PC-3 (cell line): ENCODE data around the gene VDAC1. TPM values are rescaled to one million over a fixed set of nuclear protein-coding genes. Genes with fewer than 3 reads are reported as not detected.

Experiments used
- ATAC-seq: fragments of 200-7000 bp; cut with Tn5 transposase; 2 replicates; pipeline ENCODE4 v1.9.1; 2020; ENCODE audit warnings: mild to moderate bottlenecking, moderate library complexity
- BruUV-seq: library from RNA; stranded (reverse); fragments of 400-500 nt; replicated peaks from 2 replicates; lab custom pipeline; 2021; lab: Mats Ljungman, UMichigan
- CTCF ChIA-PET: fragments of 300-600 bp; sonication (Branson Sonifier 250); formaldehyde crosslinking; loops from one replicate; lab custom pipeline; 2022; ENCODE audit warnings: antibody characterized with exemption; lab: Charles Lee
- POLR2A ChIA-PET: fragments of 300-600 bp; sonication (Branson Sonifier 250); formaldehyde crosslinking; loops from one replicate; lab custom pipeline; 2022; ENCODE audit warnings: antibody characterized with exemption; ENCODE audit not compliant: unreplicated experiment; lab: Charles Lee
- DNase-seq: peaks from one replicate; pipeline ENCODE4 v3.0.0-alpha.2; 2015
- H2AFZ ChIP-seq: fragments of 300-600 bp; sonication (generic); 2 replicates; pipeline ENCODE4 v1.6.0; 2016; ENCODE audit warnings: antibody characterized with exemption, low read length
- H3F3A ChIP-seq: fragments of 300-600 bp; sonication (generic); one replicate; pipeline ENCODE4 v1.6.0; 2017; ENCODE audit warnings: antibody characterized with exemption, low read length, control low read depth, mild to moderate bottlenecking; ENCODE audit not compliant: unreplicated experiment
- H3K27ac ChIP-seq: fragments of 300-600 bp; sonication (generic); 2 replicates; pipeline ENCODE4 v1.5.1; 2016; ENCODE audit warnings: mild to moderate bottlenecking, low read length
- H3K27me3 ChIP-seq: fragments of 300-600 bp; sonication (generic); 2 replicates; pipeline ENCODE4 v1.6.1; 2016; ENCODE audit warnings: low read length, mixed read lengths
- H3K36me3 ChIP-seq: fragments of 300-600 bp; sonication (generic); 2 replicates; pipeline ENCODE4 v1.6.1; 2016; ENCODE audit warnings: low read depth, mixed run types, low read length, mixed read lengths
- H3K4me1 ChIP-seq: fragments of 300-600 bp; sonication (generic); 2 replicates; pipeline ENCODE4 v1.5.1; 2016; ENCODE audit warnings: low read length; ENCODE audit not compliant: insufficient read depth
- H3K4me2 ChIP-seq: fragments of 300-600 bp; sonication (generic); 2 replicates; pipeline ENCODE4 v1.6.0; 2016; ENCODE audit warnings: low read length
- H3K4me3 ChIP-seq: fragments of 300-600 bp; sonication (generic); 2 replicates; pipeline ENCODE4 v1.5.1; 2016; ENCODE audit warnings: mild to moderate bottlenecking, low read length, mixed read lengths
- H3K79me2 ChIP-seq: fragments of 300-600 bp; sonication (generic); 2 replicates; pipeline ENCODE4 v1.6.1; 2017; ENCODE audit warnings: low read length, mixed read lengths
- H3K9ac ChIP-seq: fragments of 300-600 bp; sonication (generic); 2 replicates; pipeline ENCODE4 v1.6.0; 2016; ENCODE audit warnings: mild to moderate bottlenecking, low read length
- H3K9me2 ChIP-seq: fragments of 300-600 bp; sonication (generic); replicated peaks from 2 replicates; pipeline ENCODE4 v1.6.1; 2016; ENCODE audit warnings: mixed run types, low read length, mixed read lengths
- H3K9me3 ChIP-seq: fragments of 300-600 bp; sonication (generic); 2 replicates; pipeline ENCODE4 v1.6.1; 2016; ENCODE audit warnings: low read length, mixed read lengths
- H4K20me1 ChIP-seq: fragments of 300-600 bp; sonication (generic); 2 replicates; pipeline ENCODE4 v1.6.1; 2016; ENCODE audit warnings: low read length, mixed read lengths
- EZH2 ChIP-seq: fragments of 300-600 bp; sonication (generic); IDR thresholded peaks from one replicate; pipeline ENCODE4 v1.6.1; 2017; ENCODE audit warnings: antibody characterized with exemption, mild to moderate bottlenecking, low read length; ENCODE audit not compliant: unreplicated experiment
- EZH2phosphoT487 ChIP-seq: fragments of 300-600 bp; sonication (generic); IDR thresholded peaks from 2 replicates; pipeline ENCODE4 v1.6.1; 2018; ENCODE audit warnings: mild to moderate bottlenecking, antibody characterized with exemption, low read length, borderline replicate concordance
- intact Hi-C: fragments of 100-400 bp; cut with micrococcal nuclease; formaldehyde crosslinking; loops from 2 replicates; pipeline ENCODE4 v1.9.0; 2023
- total RNA-seq: library from RNA; depleted of rRNA; stranded (reverse); fragments of >200 nt; gene quantifications from 2 replicates; pipeline ENCODE4 v1.2.3, GENCODE V29; 2014
- TF ChIP-seq, protein P1 (sequence below): fragments of 300-600 bp; sonication (generic); conservative IDR thresholded peaks from 2 replicates; pipeline ENCODE4 v1.5.1; 2017; ENCODE audit warnings: antibody characterized with exemption, low read depth, mild to moderate bottlenecking, low read length

Gene VDAC1
- total RNA-seq, 1 experiment from 2014 or later: 220 TPM

- Histone ChIP-seq H3K79me2 (no peaks in the 10 kb centered on the region), H3K27ac (no peak overlapping the region), H3K9ac (no peak overlapping the region), H3K36me3 (no peaks in the 10 kb centered on the region), H3K4me1 (peaks cover 4% of the 10 kb centered on the region; the same call in 1 of the 2 replicates), H3K9me3 (no peaks in the 10 kb centered on the region), H3K4me3 (no peak overlapping the region), H3K4me2 (no peak overlapping the region), H3K27me3 (no peaks in the 10 kb centered on the region), H3K9me2 (no peaks in the 10 kb centered on the region), H2AFZ (no peak overlapping the region), H4K20me1 (no peaks in the 10 kb centered on the region), H3F3A (no peaks in the 10 kb centered on the region)
- TF ChIP-seq EZH2: no peak
- no peak for ATAC-seq
- intact Hi-C loops: no loop called here
- no TSS peak for BruUV-seq
- no peak for DNase-seq
- POLR2A ChIA-PET: interaction anchor here (0.7 kb wide), 1 partner anchor 64 kb away, joined by 7 read pairs; no protein-coding TSS in a partner anchor
- CTCF ChIA-PET: no interaction called here
These were observed 42.9 kb upstream of the VDAC1 start for GRCh38 chr5:134047687-134048056.

DNA sequence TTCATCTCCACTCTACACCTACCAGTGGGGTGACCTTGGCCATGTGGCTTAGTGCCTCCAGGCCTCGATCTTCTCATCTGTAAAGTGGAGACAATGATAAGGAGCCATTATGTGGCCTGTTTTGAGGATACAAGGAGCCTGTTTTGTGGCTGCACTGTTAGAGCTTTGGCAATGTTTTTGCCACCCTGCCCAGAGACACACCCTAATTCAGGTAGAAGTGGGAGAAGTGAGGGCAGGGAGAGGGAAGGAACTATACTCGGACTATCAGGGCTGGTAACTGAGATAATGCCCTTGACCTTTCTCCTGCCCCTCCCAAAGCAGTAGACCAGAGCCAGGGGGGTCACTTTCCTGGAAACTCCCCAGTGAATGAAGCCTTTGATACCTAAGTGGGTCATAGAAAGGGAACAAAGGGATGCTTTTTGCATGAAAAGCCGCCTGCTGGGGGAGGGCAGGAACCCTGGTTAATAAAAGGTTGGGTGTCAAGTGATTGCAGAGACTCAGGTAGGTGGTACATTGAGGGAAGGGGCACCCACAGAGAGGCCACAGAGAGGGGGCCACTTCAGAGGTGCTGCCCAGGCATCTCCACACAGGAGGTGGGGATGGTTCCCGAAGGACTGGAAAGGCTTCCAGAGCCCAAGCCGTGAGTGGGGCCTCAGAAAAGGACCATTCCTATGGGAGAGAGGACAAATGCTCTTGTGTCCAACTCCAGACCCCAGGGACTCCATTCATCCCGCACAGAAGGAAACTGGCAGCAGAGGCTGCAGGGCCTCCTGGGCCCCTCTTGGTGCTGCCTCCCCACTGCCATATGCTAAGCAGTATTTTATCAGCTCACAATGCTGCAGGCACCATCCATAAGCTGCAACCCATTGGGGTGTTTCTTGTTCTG lies 42.3 kb upstream of the VDAC1 start:
- no peak overlapping the region for H3K4me2 ChIP-seq
- POLR2A ChIA-PET: no interaction called here
- no TSS peak for BruUV-seq
- H3F3A ChIP-seq: no peaks in the 10 kb centered on the region
- DNase-seq (no peak), ATAC-seq (no peak)
- intact Hi-C loops: no loop called here
- H3K9ac ChIP-seq: no peak overlapping the region
- H3K4me1 ChIP-seq: peaks cover 4% of the 10 kb centered on the region; the same call in 1 of the 2 replicates
- no peaks in the 10 kb centered on the region for H3K36me3 ChIP-seq
- H4K20me1 ChIP-seq: no peaks in the 10 kb centered on the region
- no peak for TF ChIP-seq EZH2phosphoT487
- TF ChIP-seq, protein P1, sequence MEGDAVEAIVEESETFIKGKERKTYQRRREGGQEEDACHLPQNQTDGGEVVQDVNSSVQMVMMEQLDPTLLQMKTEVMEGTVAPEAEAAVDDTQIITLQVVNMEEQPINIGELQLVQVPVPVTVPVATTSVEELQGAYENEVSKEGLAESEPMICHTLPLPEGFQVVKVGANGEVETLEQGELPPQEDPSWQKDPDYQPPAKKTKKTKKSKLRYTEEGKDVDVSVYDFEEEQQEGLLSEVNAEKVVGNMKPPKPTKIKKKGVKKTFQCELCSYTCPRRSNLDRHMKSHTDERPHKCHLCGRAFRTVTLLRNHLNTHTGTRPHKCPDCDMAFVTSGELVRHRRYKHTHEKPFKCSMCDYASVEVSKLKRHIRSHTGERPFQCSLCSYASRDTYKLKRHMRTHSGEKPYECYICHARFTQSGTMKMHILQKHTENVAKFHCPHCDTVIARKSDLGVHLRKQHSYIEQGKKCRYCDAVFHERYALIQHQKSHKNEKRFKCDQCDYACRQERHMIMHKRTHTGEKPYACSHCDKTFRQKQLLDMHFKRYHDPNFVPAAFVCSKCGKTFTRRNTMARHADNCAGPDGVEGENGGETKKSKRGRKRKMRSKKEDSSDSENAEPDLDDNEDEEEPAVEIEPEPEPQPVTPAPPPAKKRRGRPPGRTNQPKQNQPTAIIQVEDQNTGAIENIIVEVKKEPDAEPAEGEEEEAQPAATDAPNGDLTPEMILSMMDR: no peak
- no peak for TF ChIP-seq EZH2
- no peak overlapping the region for H3K4me3 ChIP-seq
- no peaks in the 10 kb centered on the region for H3K27me3 ChIP-seq
- no peak overlapping the region for H3K27ac ChIP-seq
- H3K79me2 ChIP-seq: no peaks in the 10 kb centered on the region
- CTCF ChIA-PET: no interaction called here
- no peak overlapping the region for H2AFZ ChIP-seq
- no peaks in the 10 kb centered on the region for H3K9me3 ChIP-seq
- no peaks in the 10 kb centered on the region for H3K9me2 ChIP-seq

DNA sequence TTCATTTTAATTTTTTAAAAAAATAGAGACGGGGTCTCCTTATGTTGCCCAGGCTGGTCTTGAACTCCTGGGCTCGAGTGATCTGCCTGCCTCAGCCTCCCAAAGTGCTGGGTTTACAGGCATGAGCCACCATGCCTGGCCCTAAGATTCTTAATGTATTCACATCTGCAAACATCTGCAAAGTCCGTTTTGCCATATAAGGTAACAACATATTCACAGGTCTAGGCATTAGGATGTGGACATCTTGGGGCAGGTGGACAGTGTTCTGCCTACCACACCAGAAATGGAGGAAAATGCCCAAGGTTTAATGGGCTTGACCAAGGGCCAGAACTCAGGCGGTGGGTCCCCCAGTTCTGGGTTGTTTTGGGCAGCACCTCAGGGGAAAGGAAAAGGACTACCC lies 41.6 kb upstream of the VDAC1 start:
- TF ChIP-seq EZH2phosphoT487: no peak
- no peak for TF ChIP-seq EZH2
- TF ChIP-seq, protein P1: no peak
- Histone ChIP-seq H4K20me1 (no peaks in the 10 kb centered on the region), H3K9me2 (no peaks in the 10 kb centered on the region), H3K79me2 (no peaks in the 10 kb centered on the region), H3K4me2 (no peak overlapping the region), H3K4me3 (no peak overlapping the region), H3K9me3 (no peaks in the 10 kb centered on the region), H3F3A (no peaks in the 10 kb centered on the region), H3K36me3 (no peaks in the 10 kb centered on the region), H3K27me3 (no peaks in the 10 kb centered on the region), H3K27ac (no peak overlapping the region), H3K4me1 (peaks cover 4% of the 10 kb centered on the region; the same call in 1 of the 2 replicates), H3K9ac (no peak overlapping the region), H2AFZ (no peak overlapping the region)
- intact Hi-C loops: no loop called here
- ChIA-PET CTCF (no interaction called here), POLR2A (no interaction called here)
- no TSS peak for BruUV-seq
- DNase-seq (no peak), ATAC-seq (no peak)
